Daoy (cell line): Measurements from ENCODE around the gene ARHGAP42. TPM values are rescaled to one million over a fixed set of nuclear protein-coding genes. Genes with fewer than 3 reads are reported as not detected.
A peak's percentile ranks its signal among the peaks of the same experiment; 100 is the strongest.

Experiments
- DNase-seq: peaks from one replicate; pipeline ENCODE4 v3.0.0-alpha.2; 2015; ENCODE audit warnings: low read depth
- total RNA-seq: library from RNA; depleted of rRNA; stranded (reverse); fragments of >200 nt; shearing (Covaris generic); gene quantifications from 2 replicates; pipeline ENCODE4 v1.2.3, GENCODE V29; 2014

Gene ARHGAP42
- total RNA-seq, 1 experiment from 2014 or later = 6.7 TPM

DNA sequence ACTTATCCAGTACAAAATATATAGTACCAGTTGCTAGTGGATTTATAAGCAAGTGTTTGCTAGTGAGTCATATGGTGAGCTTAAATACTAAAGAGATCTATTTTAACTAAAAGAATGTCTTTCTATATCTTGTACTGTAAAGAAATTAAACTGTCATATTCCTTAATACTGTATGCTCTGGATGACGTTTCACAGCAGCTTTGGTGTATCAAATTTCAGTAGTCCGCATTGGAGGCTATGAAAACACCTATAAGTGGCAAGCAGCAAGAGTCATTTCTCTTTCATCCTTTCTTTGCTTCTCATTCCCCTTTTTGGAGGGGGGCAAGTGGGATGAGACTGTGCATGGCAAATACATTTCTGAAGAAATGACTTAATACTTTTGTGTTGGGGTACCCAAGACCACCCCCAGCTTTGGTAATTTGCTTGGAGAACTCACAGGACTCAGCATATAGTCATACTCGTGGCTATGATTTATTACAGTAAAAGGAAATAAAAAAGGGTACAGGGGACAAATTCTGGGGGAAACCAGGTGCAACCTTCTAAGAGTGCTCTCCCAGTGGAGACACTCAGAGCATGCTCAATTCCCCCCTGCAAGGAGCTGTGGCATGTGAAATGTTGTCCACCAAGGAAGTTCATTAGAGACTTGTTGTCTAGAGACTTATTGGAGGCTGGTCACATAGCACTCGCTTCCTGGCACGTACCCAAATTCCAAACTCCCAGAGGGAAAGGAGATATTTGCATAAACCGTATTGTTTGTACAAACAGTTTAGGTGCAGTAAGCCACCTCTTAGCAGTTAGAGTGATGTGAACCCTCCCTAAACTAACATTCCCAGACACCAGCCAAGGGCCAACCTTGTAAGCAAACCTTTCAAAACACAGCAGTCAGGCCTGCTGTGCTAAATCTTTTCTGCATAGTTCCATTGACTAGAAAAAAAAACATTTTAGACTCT is 231.7 kb downstream of the ARHGAP42 start:
- peak; percentile 28 for DNase-seq

DNA sequence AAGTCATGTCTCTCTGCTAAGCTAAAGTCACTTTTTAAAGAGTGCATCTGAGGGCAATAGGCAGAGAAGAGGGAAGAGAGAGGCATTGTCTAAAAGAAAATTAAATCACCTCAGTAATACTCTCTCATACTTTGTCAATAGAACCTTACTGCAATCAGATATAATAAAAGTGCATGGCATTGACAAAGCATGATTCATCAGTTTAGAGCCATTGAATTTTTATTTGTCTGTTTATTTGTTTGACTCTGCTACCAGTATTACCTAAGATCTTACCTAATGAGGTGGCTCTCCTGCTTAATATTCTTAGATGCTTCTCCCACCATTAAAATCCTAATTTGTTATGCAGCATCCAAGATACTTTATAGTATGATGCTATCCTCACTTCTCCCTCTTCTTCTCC is 233.5 kb downstream of the ARHGAP42 start:
- no peak for DNase-seq

DNA sequence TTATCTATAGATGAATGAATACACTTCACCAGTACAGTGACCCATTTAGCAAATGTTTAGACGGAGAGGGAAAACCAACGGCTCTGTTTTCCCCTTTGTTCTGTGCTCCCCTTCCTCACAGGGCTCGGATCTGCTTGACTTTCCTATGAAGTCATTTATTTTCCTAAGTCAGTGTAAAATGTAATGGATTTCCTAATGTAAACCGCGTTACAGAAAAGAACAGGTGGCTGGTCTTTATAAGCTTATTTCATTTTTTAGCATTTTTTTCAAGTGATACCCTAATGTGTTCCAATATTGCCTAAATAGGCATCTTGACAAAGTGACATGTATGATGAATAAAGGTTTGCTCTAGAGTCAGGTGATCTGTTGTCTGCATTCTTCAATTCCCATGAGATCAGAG is 235.0 kb downstream of the ARHGAP42 start:
- DNase-seq = no peak

DNA sequence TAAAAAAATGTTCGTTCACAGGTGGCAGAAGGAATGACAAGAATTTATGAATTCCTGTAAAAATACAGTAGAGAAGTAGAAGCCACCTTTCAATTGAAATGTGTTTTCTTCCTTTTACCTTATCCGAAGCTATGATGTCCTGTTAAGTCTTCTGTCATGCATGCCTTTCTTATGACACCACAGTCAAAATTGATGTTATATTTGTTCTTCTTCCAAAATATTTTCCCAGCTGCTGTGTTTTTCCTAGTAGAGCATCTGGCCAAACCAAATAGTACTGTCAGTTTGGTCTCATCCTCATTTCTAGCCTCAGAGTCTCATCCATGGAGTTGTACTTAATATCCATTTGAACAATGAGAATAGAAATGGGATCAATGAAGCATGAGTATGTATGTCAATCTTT is 236.5 kb downstream of the ARHGAP42 start:
- DNase-seq = no peak

DNA sequence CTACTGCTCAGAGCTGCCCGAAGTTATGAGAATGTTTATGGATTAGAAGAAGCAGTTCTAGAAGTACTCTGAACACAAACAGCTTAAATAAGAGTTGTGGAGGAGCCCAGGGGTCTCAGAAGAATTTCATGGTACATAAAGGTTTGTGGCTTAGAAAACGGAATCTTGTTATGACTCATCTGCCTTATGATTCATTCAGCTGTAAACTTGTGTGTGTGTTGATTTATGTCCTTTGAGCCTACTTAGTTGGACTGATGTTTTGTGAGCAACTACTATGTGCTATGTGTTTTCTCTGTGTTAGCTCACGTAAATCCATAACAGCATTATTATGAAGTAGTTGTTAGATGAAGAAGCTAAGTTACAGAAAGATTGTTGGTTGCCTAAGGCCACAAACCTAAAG is 238.8 kb downstream of the ARHGAP42 start:
- DNase-seq = peak; percentile 53

DNA sequence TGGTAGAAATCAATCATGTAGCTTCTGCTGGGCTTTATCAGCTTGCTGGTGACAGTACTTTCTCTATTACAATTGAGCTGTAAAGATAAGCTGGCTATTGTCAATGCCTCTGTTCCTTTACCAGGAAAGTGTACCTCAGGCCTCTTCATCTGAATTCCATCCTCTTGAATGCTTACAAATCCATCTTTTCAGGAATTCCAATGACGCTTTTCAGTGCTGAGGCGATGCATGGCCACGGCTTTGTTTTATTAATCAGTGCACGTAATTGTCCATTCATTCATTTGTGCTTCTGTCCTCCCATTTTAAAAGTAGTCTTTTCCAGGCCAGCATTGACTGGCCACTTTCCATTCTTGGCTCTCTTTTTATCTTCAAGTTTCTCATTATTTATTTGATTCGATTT is 240.5 kb downstream of the ARHGAP42 start:
- DNase-seq = no peak

DNA sequence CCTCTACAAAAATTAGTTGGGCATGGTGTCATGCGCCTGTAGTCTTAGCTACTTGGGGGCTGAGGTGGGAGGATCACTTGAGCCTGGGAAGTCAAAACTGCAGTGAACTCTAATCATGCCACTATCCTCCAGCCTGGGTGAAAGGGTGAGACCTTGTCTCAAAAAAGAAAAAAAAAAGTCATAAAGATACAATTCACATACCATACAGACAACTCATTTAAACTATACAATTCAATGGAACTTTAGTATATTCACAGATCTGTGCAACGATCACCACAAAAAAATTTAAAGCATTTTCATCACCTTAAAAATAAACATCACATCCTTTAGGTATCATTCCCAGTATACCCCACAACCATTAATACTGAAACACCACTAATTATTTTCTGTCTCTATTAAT is 241.3 kb downstream of the ARHGAP42 start:
- DNase-seq = peak; percentile 14

DNA sequence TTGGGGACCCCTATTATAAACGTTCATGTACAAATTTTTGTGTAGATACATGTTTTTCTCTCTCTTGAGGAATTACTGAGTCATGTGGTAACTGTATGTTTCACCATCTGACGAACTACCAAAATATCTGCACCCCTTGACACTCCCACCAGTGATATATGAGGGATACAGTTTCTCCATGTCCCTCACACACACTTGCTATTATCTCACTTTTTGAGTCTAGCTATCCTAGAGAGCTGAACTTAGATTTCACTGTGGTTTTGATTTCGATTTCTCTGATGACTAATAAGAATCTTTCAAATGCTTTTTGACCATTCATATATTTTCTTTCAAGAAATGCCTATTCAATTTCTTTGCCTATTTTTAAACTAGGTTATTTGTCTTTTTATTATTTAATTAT is 242.3 kb downstream of the ARHGAP42 start:
- peak; percentile 21 for DNase-seq

DNA sequence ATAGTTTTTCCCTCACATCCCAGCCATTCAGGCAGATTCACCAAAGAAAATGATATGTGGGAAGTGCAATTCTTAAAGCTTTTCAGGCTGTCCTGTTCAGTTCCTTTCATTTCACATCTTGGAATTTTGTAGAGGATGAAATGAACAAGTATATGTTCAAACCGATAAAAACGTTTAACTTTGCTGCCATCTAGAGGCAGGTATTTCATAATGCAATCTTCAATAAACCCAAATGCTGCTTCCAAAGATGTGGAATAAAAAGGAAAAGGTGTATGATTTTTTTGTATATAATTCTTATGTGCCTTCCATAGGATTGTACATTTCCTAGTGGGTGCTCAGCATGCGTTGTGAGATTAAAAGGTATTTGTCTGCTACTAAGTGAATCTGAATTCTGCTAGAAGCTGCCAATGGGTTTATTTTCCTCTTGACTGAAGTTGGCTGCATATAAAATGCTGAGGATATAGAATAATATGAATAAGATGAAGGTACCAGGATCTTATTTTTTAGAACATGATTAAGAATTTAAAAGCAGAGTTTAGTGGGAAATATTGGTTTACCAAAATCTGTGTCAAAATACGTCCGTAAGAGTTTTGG is 243.2 kb downstream of the ARHGAP42 start:
- DNase-seq = peak; percentile 43

DNA sequence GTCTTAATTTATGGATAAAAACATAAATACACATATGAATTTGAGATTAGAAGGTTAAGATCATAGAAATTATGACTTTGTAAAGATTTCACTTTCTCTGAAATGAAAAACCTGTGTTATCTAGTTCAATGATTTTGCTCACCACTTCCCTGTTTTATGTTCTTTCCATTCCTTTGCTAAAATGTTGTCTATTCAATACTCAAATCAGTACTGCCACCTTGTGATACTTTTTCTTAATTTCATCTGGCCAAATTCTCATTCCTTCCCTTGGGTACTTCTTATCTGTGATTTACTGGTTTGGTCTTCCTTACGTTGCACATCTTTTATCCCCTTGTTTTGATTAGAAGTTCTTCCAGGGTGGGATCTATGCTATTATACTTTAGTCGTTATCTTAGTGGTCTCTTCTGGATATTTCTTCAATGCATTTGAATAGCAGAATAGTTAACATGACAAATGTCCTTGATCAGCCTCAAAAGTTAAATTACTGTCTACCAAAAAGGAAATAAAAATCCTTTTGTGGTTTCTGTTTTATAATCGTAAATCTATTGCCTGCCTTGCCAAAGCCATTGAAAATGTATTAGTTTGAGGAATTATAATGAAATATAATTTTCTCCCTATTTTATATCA is 245.5 kb downstream of the ARHGAP42 start:
- DNase-seq = peak; percentile 7

DNA sequence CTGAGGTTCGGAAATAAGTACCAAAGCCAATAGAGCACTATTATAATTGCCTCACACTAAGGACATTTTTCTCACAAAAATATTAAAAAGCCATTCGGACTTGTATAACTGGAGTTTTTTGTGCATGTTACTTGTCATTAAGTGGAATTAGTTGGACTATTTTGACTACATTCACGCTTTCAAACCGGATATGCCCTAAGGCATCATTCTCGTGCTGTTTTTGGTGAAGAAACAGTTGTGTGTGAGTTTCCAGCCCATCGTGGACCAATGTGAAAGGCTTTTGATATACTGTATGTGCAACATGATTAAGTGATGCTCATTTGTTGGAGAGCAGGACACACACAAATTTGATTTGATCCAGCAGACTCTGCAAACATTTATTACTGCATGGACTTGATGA is 249.7 kb downstream of the ARHGAP42 start:
- no peak for DNase-seq

DNA sequence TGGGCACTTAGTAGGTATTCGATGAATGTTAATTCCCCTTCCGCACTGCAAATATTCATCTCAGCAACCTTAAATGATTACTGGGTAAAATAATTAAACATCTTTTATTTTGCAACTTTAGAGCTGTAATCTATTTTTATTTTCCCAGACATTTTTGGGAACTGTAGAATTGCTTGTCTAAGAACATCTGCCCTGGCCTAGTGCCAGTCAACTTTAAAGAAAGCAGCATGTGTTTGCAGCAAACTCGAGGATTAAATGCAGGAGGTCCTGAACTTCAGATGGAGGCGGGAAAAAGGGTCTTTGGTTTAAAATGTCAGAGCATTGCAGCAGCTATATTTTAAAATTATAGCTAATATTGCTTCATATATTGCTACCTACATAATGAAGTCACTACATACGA is 252.5 kb downstream of the ARHGAP42 start:
- DNase-seq = no peak

DNA sequence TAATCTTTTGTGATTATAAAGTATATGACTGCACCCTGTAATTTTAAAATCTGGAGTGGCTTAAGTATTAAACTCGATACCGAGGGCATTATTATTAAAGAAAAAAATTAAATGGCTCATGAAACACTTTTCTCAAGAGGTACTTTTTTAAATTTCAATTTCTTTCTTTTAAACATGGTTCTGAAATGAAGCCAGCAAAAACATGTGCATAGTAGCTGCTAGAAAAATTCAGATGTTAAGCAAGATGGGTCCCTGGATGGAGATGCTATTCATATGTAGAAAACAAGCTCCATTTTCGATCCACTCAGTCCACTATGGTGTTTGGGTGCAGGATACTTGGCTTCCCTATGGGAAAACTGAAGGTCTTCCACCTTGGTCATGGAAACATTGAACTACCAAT is 253.0 kb downstream of the ARHGAP42 start:
- DNase-seq = no peak

DNA sequence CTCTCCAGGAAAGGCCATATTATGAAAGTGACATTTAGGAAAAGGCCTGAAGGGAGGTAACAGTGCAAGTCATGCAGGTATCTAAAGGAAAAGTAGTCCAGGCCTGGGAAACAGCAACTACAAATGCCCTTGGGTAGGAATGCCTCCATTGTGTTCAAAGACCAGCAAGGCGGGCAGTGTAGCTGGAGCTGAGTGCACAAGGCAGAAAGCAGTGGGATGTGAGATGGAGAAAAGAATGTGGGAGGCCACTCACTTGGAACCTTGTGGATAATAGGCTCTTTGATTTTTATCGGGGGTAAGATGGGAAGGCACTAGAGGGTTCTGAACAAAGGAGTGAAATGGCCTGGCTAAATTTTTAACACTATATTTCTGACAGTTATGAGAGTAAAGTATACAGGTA is 253.9 kb downstream of the ARHGAP42 start:
- no peak for DNase-seq

DNA sequence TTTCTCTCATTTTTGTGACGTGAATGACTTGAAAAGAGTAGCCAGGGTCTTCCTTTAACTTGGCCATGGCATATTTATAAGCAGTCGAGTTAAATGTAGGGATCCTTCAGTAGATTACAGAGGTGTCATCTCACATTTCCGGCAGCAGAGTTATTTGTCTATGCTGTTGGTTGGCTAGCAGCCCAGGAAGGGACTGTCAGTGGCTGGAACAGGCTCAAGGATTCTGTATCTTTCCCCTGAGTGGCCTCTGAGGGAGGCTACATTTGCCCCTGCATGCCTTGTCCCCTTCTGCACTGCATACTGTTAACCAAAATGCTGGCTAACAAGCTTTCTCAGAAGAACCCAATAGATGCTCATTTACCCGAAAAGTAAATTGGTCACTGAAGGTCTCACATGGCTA is 254.9 kb downstream of the ARHGAP42 start:
- DNase-seq = no peak

DNA sequence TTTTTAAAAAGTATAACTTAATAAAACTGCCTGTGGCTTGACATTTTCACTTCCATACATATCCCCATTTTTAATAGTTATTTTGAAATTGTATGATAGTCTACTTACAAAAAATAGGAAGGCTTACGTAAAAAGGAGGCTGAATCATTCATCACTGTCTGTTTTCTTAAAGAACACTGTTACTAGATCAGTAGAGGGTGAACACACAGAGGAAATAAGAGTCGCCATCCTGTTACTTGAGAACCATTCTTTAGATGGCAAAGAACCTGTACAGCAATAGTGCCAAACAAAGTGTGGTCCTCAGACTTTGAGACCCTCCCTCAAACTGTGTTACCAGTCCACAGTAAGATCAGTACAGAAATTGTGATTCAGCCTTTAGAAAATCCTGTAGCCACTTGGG is 261.8 kb downstream of the ARHGAP42 start:
- no peak for DNase-seq

DNA sequence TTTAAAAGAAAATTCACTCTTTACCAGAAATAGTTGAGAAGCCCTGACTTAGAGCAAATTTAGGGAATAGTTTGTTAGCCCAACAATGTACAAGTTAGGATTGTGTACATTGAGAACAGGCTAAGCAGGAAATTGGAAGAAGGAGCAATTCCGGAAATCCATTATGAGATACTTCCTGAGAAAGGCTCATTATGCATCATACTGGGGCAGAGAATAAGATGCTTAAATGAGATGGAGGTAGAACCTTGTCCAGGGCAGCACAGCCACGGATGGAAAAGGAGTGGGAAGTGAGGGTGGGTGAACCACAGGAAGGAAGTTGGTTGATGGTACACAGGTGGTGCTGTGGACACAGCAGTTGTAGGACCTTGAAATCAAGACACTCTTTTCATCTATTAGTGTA is 262.4 kb downstream of the ARHGAP42 start:
- no peak for DNase-seq

DNA sequence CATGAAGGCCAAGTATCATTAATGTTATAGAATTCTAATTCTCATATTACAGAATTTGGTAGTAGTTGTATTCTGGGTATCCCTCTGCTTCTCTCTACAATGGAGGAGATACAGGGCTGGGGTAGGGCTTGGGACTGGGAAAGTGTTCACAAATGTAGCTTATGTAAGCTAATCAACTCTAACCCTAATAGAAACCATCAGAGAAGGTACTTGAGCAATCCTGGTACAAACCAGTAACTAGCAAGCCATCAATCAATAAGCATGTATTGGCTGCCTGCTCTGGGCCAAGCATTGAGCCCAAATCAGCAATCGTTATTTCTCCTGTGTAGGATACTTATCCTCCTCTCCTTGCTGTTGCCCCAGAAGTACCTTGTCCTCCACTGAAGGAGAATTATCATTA is 268.2 kb downstream of the ARHGAP42 start:
- no peak for DNase-seq

DNA sequence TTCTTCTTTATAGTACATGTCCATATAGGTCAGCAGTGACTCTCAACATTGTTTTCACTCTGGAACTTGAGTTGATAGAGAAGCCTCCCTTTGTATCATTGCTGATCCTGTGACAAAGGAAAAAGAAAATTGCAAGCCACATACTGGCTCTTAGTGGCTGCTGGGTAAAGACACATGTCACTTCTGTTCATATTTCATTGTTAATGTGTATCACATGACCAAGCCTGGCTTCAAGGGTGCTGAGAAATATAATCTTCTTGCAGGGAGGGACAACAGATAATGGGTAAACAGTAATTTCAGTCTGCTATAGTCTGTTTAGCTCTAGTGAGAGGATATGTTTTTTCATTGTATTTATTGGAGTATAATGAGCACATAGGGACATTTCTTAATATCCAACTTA is 269.3 kb downstream of the ARHGAP42 start:
- DNase-seq = no peak

DNA sequence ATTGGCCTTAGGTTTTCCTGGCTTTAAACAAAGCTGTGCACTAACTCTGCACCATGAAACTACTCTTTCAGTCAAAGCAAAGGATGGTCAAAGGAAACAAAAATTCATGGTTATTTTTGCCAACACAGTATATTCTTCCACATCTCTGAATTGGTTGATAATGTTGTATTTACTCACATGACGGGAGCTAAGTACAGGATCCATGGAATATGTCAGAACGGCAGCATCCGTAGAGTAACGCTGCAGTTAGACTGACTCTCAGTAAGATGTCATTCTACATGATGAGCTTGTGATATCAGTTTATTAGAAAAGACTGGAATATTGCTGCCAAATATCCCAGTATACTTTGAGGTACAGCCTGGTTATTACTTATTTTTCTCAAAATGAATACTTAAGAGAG is 270.4 kb downstream of the ARHGAP42 start:
- no peak for DNase-seq

DNA sequence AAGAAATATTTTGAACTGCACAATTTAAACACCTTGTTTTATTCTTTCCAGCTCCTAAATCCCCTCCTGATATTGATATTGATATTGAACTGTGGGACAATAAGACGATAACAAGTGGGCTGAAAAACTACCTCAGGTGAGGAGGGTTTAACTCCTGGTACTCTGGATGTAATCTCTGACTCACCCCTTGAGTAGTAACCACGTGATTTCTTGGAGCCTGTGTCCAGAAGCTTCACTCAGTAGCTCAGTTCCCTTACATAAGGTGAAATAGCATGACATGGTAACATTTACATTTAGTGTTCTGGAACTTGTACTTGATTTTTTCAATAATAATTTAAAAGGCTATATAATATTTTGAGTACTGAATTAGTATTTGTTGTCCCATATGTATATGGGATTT is 274.5 kb downstream of the ARHGAP42 start:
- peak; percentile 7 for DNase-seq

DNA sequence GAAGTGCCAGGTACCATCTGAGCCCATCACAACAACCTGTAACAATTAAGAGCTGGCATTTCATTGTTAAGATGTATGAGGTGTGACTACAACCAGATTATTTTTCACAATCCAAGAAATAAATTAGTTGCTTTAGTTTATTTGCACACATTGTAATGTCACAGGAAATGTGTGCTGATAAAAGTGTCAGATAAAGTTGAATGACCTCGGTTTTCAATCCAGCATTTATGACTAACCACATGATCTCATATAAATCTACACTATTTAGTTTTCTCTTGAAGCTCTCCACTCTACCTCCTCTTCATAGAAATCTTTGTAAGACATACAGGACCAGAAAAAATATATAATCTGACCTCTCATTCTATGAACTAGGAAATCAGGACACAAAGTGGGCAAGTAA is 276.3 kb downstream of the ARHGAP42 start:
- no peak for DNase-seq

DNA sequence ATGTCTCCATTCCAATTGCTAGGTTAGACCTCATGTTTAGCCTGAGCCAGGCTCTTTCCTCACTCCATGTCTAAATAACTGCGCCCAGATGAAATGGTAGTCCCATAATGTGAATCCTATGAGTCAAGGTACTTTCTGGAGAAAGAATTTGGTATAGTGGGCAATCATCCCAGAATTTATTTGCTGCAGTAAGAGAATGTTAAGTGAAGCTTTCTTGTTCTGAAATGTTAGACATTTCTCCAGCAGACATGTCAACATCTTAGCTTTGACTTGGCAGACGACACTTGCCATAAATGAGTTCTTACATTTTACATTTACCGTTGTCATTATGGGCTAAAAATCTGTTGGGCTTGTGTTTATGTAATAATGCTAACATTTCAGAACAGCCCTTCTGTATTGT is 277.3 kb downstream of the ARHGAP42 start:
- DNase-seq = no peak
